ENCODE measurements around the gene MTHFR.

The MTHFR gene

DNA sequence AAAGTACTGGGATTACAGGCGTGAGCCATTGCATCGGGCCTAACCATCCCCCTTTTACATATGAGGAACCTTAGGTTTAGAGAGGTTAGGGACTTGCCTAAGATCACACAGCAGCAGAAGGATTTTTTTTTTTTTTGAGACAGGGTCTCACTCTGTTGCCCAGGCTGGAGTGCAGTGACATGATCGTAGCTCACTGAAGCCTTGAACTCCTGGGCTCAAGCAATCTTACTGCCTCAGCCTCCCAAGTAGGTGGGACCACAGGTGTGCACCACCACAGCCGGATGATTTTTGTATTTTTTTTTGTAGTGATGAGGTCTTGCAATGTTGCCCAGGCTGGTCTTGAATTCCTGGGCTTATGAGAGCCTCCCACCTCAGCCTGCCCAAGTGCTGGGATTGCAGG, 46.0 kb downstream of the MTHFR start:
- DNase-seq (ENCODE audit: low read depth in 3 of 3) = no peak

DNA sequence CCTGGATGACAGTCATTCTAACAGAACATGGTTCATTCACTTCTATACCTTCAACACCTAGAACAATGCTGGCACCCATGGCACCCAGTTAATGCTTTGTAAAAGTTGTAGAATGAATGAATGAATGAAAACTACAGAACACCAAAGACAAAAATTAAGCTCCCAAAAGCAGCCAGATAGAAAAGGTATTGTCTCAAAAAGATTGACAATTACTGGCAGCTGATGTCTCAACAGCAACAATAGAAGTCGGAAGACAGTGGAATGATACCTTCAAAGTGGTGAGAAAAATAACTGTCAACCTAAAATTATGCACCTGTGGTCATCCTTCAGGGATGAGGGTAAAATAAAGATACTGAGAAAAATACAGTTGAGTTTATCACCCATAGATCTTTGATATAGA, 48.7 kb downstream of the MTHFR start:
- no peak for DNase-seq (ENCODE audit: low read depth in 3 of 3)

DNA sequence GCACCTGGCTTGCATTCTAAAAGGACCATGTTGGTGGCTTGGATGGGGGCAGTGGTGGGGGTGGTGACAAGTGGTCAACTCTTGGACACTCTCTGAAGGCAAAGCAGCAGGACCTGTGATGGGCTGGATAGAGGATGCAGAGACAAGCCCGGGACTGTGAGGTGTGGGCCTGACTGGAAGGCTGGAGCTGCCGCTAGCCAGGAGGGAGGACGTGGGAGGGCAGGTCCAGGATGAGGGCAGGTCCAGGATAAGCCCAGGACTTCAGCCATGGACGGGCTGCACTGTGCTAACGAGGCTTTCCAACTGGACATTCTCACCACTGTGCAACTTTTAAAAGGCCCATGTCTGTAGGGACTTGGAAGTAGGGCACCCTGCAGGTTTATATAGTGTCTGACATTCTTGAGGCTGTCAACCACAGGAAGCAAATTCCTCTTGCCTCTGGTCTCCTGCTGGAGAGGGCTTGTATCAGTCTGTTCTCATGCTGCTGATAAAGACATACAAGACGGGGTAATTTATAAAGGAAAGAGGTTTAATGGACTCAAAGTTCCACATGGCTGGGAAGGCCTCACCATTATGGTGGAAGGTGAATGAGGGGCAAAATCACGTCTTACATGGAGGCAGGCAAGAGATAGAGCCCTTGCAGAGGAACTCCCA, 52.1 kb downstream of the MTHFR start:
- no peak for DNase-seq (ENCODE audit: low read depth in 3 of 3)

DNA sequence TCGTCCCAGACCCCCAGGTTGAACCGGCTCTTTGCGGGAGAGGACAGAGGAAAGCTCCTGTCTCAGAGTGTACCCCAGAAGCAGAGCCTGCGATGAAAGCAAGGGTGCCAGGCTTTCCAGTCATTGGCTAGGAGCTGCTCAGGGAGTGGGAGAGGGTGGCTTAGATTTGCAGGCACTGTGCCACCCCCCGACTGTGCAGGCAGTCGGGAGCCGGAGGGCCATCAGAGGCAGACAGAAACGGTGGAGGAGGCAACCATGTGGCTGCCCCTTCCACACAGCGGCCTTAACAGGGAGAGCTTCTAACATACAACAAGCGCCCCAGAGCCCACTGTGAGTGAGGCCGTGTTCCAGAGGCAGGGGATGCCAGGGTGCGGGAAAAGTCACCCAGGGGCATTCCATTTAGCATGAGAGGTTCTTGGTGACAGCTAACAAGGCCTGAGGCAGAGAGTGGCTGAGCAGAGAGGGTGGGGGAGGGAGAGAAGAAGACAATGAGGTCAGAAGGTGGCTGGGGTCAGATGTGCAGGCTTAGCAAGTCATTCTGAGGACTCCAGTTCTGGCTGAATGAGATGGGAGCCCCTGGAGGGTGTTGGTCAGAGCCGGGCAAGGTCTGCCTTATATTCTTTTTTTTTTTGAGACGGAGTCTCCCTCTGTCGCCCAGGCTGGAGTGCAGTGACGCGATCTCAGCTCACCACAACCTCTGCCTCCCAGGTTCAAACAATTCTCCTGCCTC, 53.2 kb downstream of the MTHFR start:
- no peak for DNase-seq (ENCODE audit: low read depth in 3 of 3)

DNA sequence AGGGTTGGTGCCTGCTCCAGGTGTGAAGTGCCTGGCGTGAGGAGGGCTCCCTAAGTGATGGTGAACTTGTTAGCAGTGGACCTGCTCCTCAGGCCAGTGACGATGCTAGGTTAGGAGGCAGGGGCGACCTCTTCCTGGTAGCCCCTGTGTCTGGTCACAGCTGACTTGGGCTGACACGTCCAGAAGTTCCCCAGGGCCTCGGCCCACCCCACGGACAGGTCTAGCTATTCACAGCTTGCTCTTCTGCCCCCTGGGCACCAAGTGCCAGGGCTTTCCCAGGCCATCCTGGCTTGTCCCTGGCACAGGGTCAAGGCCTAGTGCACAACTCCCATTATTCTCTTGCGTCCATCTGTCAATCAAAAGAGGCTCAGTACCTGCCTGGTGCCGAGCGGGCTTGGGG, 54.7 kb downstream of the MTHFR start:
- no peak for DNase-seq (ENCODE audit: low read depth in 3 of 3)

DNA sequence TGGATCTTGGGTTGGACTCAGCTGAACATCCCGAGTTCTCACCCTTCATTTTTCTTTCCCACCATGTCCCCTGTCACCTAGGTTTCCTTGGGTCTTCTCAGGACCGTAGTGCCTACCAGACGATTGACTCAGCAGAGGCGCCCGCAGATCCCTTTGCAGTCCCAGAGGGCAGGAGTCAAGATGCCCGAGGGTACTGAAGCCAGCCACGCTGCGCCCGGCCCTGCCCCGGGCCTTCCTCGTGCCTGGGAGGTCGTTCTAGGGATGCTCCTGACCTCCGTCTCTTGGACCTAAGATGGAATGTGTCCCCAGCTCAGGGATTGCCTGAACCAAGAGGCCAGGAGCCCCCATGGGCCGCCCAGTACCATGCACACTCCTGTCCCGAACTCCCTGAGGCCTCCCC, 55.8 kb downstream of the MTHFR start:
- no peak for DNase-seq (ENCODE audit: low read depth in 3 of 3)

DNA sequence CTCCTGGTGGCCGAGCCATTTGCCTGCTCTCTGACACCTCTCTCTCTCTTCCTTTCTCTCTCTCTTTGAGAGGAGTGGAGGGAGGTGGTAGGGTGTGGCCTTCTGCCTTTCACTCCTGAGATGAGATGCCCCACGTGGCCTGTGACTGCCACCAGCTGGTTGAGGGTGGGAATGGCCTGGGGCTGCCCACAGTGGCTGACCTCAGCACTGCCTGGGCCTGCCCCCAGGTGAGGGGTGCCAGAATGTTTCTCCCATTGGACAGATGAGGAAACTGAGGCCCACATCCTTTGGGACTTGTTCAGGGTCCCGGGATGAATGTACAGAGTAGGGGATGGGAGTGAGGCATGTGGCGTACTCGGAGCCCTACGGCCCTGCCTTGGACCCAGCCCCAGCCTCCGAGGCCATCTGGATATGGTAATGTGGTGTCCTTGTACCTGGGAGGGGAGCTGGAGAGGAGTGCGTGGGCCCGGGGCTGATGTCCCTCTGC, 56.5 kb downstream of the MTHFR start:
- DNase-seq (ENCODE audit: low read depth in 3 of 3) = no peak

DNA sequence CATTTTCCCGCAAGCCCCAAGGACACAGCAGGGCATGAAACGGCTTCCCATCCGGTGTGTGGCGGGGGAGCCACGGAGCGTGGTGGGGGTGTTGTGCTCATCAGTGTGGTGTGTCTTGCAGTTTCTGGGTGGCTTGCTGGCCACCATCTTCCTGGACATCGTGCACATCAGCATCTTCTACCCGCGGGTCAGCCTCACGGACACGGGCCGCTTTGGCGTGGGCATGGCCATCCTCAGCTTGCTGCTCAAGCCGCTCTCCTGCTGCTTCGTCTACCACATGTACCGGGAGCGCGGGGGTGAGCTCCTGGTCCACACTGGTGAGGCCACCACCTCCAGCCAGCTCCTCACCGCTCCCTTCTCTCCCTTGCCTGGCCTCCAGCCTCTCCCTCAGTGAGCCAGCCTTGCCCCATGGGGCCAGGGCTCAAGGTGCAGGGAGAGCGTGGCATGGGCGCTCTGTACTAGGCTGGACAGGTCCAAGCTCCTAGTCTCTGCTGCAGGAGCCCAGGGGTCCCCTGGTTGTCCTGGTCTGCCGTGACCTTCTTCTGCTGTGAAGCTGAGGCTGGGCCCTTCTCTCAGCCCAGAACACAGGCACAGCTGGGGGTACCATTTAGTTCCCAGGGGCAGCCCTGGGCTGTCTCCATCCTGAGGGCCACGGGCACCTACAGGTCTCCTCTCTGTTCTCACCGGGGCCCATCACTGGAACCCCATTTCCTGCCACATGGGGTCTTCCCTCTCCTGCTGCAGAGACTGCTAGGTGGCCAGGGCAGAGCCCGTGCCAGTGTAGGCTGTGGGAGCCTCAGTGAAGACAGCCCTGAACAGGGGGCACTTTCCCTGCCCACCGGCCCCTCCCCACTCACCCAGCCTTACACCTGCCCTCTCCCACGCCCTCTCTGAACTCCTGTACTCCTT, 57.2 kb downstream of the MTHFR start:
- DNase-seq (ENCODE audit: low read depth in 3 of 3) = no peak

DNA sequence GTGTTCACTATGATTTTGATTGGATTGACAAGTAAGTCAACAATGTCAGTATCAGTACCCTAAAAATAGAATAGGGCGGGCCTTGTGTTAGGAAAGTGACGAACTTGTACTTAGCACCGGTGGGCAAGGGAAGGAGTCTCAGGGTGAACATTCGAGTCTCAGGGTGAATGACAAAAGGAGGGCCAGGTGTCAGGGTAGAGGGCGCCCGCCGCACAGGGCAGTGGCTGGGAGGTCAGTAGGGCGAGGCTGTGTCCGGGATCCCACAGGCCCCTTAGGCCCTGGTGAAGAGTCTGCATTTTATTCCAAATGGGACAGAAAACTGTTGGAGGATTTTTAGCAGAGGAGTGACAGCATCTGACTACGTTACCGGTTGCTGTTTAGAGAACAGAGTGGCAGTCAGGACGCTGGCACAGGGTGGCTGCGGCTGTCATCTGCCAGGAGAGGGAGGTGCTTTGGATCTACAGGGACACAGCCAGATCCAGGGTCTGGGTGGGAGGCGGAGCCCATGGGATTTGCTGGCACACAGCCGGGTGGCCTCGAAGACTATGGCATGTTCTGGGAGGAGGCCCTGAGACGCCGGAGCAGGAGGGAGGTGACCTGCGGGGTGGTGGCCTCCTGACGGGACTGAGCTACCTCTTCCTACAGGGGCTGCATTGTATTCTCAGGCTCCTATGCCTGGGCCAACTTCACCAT, 58.8 kb downstream of the MTHFR start:
- DNase-seq (ENCODE audit: low read depth in 3 of 3) = no peak

DNA sequence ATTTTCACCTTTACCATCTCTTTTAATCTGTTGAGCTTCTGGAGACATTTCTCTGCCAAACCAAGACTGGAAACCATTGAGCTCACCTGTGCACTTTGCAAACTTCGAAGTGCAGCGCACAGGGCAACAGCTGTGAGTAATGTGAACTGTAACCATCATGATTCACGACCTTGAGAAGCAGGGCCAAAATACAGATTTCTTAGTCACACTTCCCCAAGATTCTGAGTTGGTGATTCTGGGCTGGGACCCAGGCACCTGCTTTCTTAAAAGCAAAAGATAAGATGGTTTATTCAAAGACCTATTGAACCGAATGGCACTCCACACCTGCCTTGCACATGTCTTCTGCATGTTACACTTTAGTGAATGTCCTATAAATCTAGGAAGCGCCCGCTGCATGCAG, 59.7 kb downstream of the MTHFR start:
- DNase-seq (ENCODE audit: low read depth in 3 of 3) = no peak

DNA sequence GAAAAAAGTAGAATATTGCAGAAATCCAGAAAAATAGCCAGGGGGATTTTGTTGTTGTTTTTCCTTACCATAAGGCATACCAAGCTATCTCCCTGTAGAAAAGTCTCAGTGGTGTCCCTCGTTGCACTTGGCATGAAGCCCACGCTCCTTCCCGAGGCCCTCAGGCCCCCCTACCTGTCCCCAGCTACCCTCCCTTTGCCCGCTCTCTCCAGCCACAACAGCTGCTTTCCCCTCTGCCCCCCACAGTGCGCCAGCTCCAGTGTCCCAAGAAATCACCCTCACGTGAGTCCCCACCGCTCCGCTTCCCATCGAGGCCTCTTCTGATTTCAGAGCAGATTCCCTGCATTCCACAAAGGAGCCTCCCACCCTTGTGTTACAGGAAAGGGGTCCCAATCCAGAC, 61.5 kb downstream of the MTHFR start:
- DNase-seq (ENCODE audit: low read depth in 3 of 3) = no peak

DNA sequence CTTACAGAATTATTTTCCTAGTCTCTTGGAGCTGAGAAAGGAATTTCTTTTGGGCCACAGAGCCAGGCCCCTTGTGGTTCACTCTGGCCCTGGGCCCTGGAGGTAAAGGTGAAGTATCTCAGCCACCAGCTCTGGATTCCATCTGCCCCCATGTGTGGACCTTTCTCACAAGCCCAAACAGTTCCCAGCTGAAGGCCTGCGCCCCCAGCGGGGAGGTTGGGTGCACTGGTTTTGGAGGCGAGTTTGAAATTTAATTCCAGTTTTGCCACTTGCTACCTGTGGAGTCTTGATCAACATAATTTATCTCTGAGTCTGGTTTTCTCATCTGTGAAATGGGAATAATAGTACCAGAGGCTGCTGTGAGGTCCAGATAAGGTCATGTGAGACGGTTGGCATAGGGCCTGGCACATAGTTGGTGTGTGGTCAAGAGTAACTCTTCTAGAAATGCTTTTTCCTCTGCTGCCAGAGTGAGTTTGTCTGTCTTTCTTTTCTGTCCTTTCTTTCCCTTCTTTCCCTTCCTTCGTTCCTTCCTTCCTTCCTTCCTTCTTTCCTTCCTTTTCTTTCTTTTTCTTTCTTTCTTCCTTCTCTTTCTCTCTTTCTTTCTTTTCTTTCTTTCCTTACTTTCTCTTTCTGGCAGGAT, 63.7 kb downstream of the MTHFR start:
- DNase-seq (ENCODE audit: low read depth in 3 of 3) = no peak

DNA sequence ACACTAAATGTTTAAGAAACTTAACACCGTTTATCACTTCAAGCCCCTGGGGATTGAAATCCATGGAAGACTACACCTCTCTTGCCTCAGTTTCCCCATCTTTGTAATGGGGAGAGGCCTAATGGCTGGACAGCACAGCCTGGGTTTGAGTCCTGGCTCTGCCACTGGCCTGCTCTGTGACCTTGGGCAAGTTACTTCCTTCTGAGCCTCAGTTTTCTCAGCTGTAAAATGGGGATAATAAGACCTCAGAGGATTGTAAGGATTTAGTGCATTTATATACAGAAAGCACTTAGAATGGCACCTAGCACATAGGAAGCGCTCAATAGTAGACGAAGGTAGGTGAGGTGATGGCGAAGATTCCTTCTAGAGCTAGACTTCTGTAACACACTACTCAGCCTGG, 64.3 kb downstream of the MTHFR start:
- no peak for DNase-seq (ENCODE audit: low read depth in 3 of 3)

DNA sequence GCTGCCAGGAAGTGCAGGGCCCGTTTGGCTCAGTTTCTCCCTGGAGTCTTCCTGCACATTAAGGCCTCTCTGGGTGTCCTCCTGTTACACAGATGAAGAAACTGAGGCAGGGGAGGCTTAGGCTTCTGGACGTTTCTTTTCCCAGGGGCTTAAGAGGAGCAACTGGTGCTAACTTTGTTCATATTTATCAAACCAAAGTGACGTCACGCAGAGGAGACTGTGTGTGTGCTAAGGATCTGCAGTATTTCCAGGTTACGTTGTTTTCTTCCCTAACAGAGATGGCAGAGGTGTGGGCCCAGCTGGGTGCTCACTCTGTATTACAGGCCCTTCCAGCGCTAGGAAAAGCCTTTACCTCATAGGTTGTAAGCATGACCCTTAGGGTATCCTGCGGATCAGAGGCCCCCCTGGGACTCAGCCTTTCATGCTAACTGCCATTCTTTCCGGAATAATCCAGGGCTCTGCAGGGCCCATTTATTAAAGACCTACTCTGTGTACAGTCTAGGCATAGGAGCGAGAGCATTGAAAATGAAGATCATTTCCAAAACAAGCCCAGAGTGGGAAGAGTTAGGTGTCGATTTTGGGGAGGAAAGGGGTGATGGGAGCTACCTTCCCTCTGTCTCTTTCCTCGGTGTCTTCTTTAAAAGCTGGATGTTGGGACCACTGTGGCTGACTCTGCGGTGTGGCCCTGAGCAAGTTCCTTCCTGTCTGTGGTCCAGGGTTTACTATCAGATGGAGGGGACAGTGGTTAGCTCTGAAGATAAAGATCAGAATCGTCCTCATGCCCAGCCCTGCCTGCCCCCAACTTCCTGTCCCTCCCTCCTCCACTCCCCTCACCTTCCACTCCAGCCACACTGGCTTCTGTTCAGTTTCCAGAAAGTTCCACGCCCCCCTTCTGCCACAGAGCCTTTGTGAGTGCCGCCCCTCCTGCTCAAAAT, 65.2 kb downstream of the MTHFR start:
- DNase-seq (ENCODE audit: low read depth in 3 of 3) = no peak

DNA sequence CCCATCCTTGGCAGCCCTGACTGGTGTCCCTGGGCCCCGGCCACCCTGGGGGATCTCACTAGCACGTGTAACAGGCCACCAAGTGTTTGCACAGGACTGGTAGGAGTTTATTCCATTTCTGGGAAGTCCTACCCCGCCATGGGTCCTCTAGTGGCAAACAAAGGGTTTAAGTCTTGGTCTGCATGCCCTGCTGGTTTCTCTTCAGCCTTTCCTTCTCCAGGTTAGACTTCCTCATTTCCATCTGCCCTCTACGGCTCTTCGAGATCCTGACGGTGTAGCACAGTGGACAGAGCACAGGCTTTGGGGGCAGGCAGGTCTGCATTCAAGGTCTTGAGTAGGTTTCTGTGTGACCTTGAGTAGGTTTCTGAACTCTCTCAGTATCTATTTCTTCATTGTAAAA, 67.0 kb downstream of the MTHFR start:
- DNase-seq (ENCODE audit: low read depth in 3 of 3) = no peak

DNA sequence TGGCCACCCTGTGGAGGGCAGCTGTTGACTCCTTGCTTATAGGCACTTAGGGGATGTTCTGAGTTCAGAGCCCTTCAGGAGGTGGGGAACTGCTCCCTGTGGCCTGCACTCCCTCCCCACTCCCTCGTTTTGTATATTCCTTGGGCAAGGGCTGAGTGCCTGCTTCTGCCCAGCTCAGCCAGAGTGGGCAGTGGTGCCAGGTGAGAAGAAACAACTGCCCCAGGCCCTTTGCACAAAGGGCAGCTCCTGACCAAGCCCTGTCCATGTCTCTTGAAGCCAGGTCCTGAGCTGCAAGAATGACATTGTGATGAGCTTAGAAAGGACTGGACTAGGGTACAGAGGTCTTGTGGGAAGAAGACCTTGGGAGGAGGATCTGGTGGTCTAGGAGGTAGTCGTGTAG, 67.7 kb downstream of the MTHFR start:
- DNase-seq (ENCODE audit: low read depth in 3 of 3) = no peak

DNA sequence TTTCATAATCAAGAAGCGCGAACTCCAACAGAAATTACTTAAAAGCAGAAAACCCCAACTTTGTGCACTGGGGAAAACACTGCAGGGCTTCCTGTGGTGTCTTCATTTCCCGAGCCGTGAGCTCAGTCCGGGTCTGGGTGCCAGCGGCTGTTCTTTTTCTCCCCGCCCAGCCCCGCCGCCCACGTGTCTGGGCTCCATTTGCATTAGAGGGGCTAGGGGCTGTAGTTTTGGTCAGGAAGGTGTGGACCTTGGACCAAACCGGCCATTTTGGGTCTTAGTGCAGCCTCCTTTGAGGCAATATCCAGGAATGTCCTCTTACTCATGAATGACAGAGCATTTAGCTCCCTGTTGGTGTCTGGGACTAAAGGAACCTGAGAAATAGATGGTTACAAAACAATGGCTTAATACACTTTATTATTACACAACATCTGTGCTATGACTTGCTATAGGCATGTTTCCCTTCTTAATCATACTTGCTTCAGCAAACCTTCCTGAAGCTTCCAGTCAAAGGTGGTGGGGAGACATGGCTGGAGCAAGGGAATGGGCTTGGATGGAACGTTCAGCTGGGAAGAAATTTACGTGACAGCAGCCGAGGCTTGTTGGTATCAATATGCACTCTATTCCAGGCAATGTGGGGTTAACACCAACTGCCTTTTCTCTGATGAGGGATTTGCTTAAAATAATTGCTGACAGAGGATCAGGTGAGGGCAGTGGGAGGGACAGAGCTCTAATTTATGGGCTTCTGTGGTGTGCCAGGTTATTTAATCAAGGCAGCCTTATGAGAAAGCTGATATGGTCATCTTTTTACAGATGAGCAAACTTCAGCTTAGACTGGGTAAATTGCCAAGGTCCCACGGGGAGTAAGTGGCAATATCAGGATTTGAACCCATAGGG, 68.8 kb downstream of the MTHFR start:
- DNase-seq (ENCODE audit: low read depth in 3 of 3) = no peak

DNA sequence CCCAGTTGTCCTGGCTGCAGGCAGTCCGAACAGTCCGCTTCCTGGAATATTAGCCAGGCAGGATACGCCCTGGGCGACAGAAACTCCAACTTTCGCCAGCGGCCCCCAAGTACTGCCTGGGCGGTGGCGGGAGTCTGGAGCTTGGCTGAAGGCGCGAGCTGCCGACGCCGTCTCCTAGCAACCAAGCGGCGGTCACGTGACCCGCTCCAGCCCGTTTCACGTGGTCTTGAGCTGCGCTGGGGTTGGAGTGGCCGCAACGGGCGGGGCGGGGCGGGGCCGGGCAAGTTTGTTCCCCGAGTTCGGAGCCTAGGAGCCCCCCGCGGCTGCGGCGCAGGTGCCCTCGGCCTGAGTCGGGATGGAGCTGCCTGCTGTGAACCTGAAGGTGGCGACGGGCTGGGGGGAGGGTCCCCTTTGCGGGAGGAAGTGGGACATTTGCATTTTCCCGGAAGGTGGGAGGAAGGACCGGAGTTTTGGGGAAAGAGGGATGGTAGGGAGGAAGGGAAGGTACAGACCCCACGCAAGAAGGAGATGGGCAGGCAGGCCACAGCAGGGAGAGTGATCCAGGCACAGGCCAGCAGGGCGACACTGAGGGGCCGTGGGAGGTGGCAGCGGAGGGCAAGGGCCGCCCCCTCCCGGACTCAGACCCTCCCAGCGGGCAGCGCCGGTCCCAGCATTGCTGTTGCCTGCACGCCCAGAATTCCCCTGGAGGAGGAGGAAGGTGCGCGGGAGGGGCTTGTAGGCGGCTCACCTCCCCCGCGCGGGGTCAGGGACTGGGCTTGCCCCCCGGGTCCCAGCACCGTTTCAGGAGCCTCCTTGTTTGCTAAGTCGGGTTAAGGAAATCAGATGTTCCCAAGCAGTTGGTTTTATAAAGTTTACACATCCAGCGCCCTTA, 69.7 kb downstream of the MTHFR start, which contains the start of gene AGTRAP:
Gene AGTRAP, plus strand, starts transcription at position 283 of the 892 bp plus-strand sequence. Its CDS starts 73 bp downstream, at position 356.
- peak; percentile 66 to 73 (median 71) for DNase-seq (ENCODE audit: low read depth in 3 of 3)

Data from stimulated activated CD4-positive, alpha-beta T cell treated with anti-CD3 and anti-CD28 coated beads, TNF-alpha, amount 100 ng/mL, for 4 hours (primary cell).